Mucosa of stomach (tissue), 1 donor: ENCODE data around the gene TRIM36.

Source experiments
- H3K27me3 ChIP-seq: one replicate; pipeline ENCODE4 v1.7.0; 2013; ENCODE audit warnings: mild to moderate bottlenecking, low read length; ENCODE audit not compliant: control insufficient read depth, insufficient read depth
- H3K36me3 ChIP-seq: one replicate; pipeline ENCODE4 v1.7.0; 2013; ENCODE audit warnings: low read length; ENCODE audit not compliant: control insufficient read depth, insufficient read depth
- H3K4me1 ChIP-seq: one replicate; pipeline ENCODE4 v1.7.0; 2013; ENCODE audit warnings: mild to moderate bottlenecking, low read length; ENCODE audit not compliant: control insufficient read depth, insufficient read depth
- H3K4me3 ChIP-seq: one replicate; pipeline ENCODE4 v1.7.0; 2013; ENCODE audit warnings: low read length
- H3K9ac ChIP-seq: one replicate; pipeline ENCODE4 v1.7.0; 2013; ENCODE audit warnings: mild to moderate bottlenecking, low read length, moderate library complexity
- H3K9me3 ChIP-seq: one replicate; pipeline ENCODE4 v1.7.0; 2013; ENCODE audit warnings: mild to moderate bottlenecking, low read length, moderate library complexity; ENCODE audit not compliant: control insufficient read depth
- donor health status: Pancreatic carcinoma.

Gene TRIM36

GRCh38 chr5:115097236-115097635, 72.5 kb downstream of the TRIM36 start:
- H3K4me1 ChIP-seq, result no peaks in the 10 kb centered on the region

GRCh38 chr5:115096034-115096769, 73.5 kb downstream of the TRIM36 start:
- Histone ChIP-seq H3K9ac (no peak overlapping the region), H3K27me3 (no peaks in the 10 kb centered on the region), H3K4me3 (no peak overlapping the region), H3K4me1 (no peaks in the 10 kb centered on the region), H3K36me3 (no peaks in the 10 kb centered on the region), H3K9me3 (no peaks in the 10 kb centered on the region)

More at GRCh38 chr5:115097236-115097635, 72.5 kb downstream of the TRIM36 start:
- Histone ChIP-seq H3K9ac (no peak overlapping the region), H3K27me3 (no peaks in the 10 kb centered on the region), H3K9me3 (no peaks in the 10 kb centered on the region), H3K36me3 (no peaks in the 10 kb centered on the region), H3K4me3 (no peak overlapping the region)

DNA sequence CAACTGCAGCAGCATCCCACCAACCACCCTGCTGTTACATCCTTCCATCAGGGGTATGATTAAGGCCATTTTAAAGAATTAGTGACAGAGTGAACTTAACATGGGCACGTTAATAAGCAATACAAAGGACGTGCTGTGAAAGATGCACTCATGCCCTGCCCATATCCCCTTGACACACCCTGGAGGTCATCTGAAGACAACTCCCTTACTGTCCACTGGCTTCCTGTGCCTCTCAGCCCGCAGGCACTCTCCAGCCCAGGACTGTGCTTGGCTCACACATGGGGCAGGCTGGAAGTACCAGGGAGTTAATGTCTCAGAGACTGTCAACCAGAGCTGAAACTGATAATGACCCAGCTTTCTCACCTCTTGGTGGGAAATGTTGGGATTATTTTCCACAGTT, 81.8 kb downstream of the TRIM36 start:
- Histone ChIP-seq H3K9ac (no peak overlapping the region), H3K27me3 (no peaks in the 10 kb centered on the region), H3K36me3 (no peaks in the 10 kb centered on the region), H3K4me1 (no peaks in the 10 kb centered on the region), H3K9me3 (no peaks in the 10 kb centered on the region), H3K4me3 (no peak overlapping the region)

GRCh38 chr5:115086473-115086872, 83.2 kb downstream of the TRIM36 start:
- no peaks in the 10 kb centered on the region for H3K9me3 ChIP-seq
- no peaks in the 10 kb centered on the region for H3K4me1 ChIP-seq
- H3K27me3 ChIP-seq, result no peaks in the 10 kb centered on the region
- no peak overlapping the region for H3K4me3 ChIP-seq
- H3K9ac ChIP-seq, result no peak overlapping the region
- H3K36me3 ChIP-seq, result no peaks in the 10 kb centered on the region

- no peaks in the 10 kb centered on the region for H3K36me3 ChIP-seq
- no peaks in the 10 kb centered on the region for H3K4me1 ChIP-seq
- no peak overlapping the region for H3K9ac ChIP-seq
- H3K4me3 ChIP-seq, result no peak overlapping the region
- H3K27me3 ChIP-seq, result no peaks in the 10 kb centered on the region
- H3K9me3 ChIP-seq, result no peaks in the 10 kb centered on the region
Observed at GRCh38 chr5:115084246-115084793, 85.4 kb downstream of the TRIM36 start.

DNA sequence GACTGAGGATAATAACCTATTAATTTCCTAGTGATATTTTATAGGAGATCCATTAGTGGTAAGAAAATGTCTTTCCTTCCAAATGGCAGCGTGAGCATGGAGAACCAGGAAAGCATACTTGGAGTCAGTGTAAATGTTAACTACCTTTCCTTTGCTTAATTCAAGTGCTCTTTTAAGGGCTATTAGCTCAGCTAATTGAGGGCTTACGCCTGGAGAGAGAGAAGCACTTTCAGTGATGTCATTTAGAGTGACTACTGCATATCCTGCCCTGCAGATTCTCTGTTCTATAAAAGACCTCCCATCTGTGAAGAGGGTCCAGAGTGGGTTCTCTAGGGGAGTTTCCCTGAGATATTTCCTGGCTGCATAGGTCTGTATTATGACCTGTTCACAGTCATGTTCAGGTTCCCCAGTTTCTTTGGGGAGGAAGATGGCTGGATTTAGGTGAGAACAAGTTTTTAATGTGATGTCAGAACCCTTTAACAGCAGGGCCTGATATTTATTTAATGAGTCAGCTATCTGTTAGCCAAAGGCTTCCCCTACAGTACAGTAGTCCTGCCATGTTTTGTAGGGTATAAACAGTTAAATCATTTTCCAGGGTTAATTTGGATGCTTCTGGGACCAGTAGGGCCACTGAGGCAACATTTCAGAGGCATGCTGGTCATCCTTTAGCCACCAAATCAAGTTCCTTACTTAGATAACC, 89.6 kb downstream of the TRIM36 start:
- Histone ChIP-seq H3K4me3 (no peak overlapping the region), H3K9me3 (no peaks in the 10 kb centered on the region), H3K4me1 (no peaks in the 10 kb centered on the region)

More for the DNA sequence above, 89.6 kb downstream of the TRIM36 start:
- Histone ChIP-seq H3K27me3 (no peaks in the 10 kb centered on the region), H3K9ac (no peak overlapping the region), H3K36me3 (no peaks in the 10 kb centered on the region)
